Spinal cord (tissue), 10 donors: ENCODE data around the gene ZNF488. TPM values are rescaled to one million over a fixed set of nuclear protein-coding genes. Genes with fewer than 3 reads are reported as not detected.

Experiments used
- DNase-seq, 6 donors: peaks; one replicate each; pipeline versions ENCODE4 v3.0.0 to v3.0.0-alpha.2; 2013 to 2015; ENCODE audit warnings: low spot score in 6 of 6, low read depth in 4 of 6
- H3K27ac ChIP-seq: one replicate; pipeline ENCODE4 v1.5.1; 2013; ENCODE audit warnings: low read depth, low read length, control low read depth
- H3K27me3 ChIP-seq: one replicate; pipeline ENCODE4 v1.6.1; 2013; ENCODE audit warnings: low read length; ENCODE audit not compliant: control insufficient read depth, insufficient read depth
- H3K36me3 ChIP-seq: one replicate; pipeline ENCODE4 v1.6.1; 2013; ENCODE audit warnings: low read length; ENCODE audit not compliant: control insufficient read depth, insufficient read depth
- H3K4me1 ChIP-seq: one replicate; pipeline ENCODE4 v1.6.1; 2013; ENCODE audit warnings: low read length; ENCODE audit not compliant: control insufficient read depth, insufficient read depth
- H3K4me3 ChIP-seq: one replicate; pipeline ENCODE4 v1.5.1; 2013; ENCODE audit warnings: low read depth, low read length, control low read depth
- H3K9me3 ChIP-seq: one replicate; pipeline ENCODE4 v1.6.1; 2013; ENCODE audit warnings: low read length; ENCODE audit not compliant: control insufficient read depth, insufficient read depth
- WGBS: methylation state at CpG from one replicate; pipeline ENCODE4 v1.1.5; 2013; ENCODE audit warnings: missing lambda C conversion rate; ENCODE audit not compliant: insufficient coverage; 5-methylcytosine and 5-hydroxymethylcytosine counted together
- polyA plus RNA-seq, 2 donors: library from polyadenylated mRNA; unstranded; fragments of 120-200 nt; gene quantifications; one replicate each; pipeline ENCODE4 v1.2.1, GENCODE V29; 2013; ENCODE audit not compliant: insufficient read length in 2 of 2
- total RNA-seq, 2 donors: library from RNA; depleted of rRNA in 1 of 2; stranded (reverse); fragments of 120-200 nt in 1 of 2; fragments of >200 nt in 1 of 2; gene quantifications; one replicate each; pipeline versions ENCODE4 v1.2.3 to v1.2.4, GENCODE V29; 2013 to 2014
- donor health status: healthy.

Gene ZNF488
- total and polyA plus RNA-seq, 4 donors: 4.5 to 39.6 (median 20.3) TPM

- Histone ChIP-seq H3K4me3 (no peak overlapping the region), H3K9me3 (no peaks in the 10 kb centered on the region), H3K36me3 (peaks cover 5% of the 10 kb centered on the region), H3K27me3 (no peaks in the 10 kb centered on the region), H3K27ac (no peak overlapping the region), H3K4me1 (peaks cover 13% of the 10 kb centered on the region)
- 77% methylated on average over 8 of the region's 9 CpGs for WGBS
- DNase-seq: no peak
Observed at GRCh38 chr10:47318706-47319105, 65.4 kb downstream of the ZNF488 start.

GRCh38 chr10:47317251-47317650 is 66.8 kb downstream of the ZNF488 start:
- Histone ChIP-seq H3K4me3 (no peak overlapping the region), H3K36me3 (peaks cover 8% of the 10 kb centered on the region), H3K27ac (no peak overlapping the region), H3K9me3 (no peaks in the 10 kb centered on the region), H3K4me1 (peaks cover 7% of the 10 kb centered on the region), H3K27me3 (no peaks in the 10 kb centered on the region)
- 72% methylated on average over 4 of the region's 4 CpGs for WGBS
- no peak for DNase-seq

- Histone ChIP-seq H3K27me3 (no peaks in the 10 kb centered on the region), H3K36me3 (peaks cover 8% of the 10 kb centered on the region), H3K4me3 (no peak overlapping the region), H3K9me3 (no peaks in the 10 kb centered on the region), H3K4me1 (peaks cover 13% of the 10 kb centered on the region), H3K27ac (no peak overlapping the region)
- no peak for DNase-seq
- WGBS: 81% methylated on average over 5 of the region's 5 CpGs
Observed at GRCh38 chr10:47316131-47316530, 68.0 kb downstream of the ZNF488 start.

Other genes with a start within 250 kb of the ZNF488 start
- gene GDF10, start 84.1 kb downstream of the ZNF488 start, total RNA-seq: 1 to 10 TPM; 6.4 to 6.6 TPM
- gene GDF10, start 84.1 kb downstream of the ZNF488 start, polyA plus RNA-seq: 10 to 100 TPM in 1 of 2 donors, 1 to 10 TPM in 1; 7.4 to 11.2 TPM
- gene GDF2, start 61.8 kb downstream of the ZNF488 start, total RNA-seq: not detected
- under 1 TPM in 1 of 2 donors, not detected in 1; 0.13 TPM for gene GDF2, start 61.8 kb downstream of the ZNF488 start, polyA plus RNA-seq
- not detected for gene RBP3, start 35.9 kb downstream of the ZNF488 start, total RNA-seq
- under 1 TPM; 0.29 to 0.41 TPM for gene RBP3, start 35.9 kb downstream of the ZNF488 start, polyA plus RNA-seq
- under 1 TPM; 0.17 to 0.20 TPM for gene ANXA8, start 99.8 kb upstream of the ZNF488 start, total RNA-seq
- not detected for gene ANXA8, start 99.8 kb upstream of the ZNF488 start, polyA plus RNA-seq
- gene FAM25G, start 107.4 kb upstream of the ZNF488 start, total RNA-seq: not detected
- gene FAM25G, start 107.4 kb upstream of the ZNF488 start, polyA plus RNA-seq: not detected
- gene AGAP9, start 139.3 kb upstream of the ZNF488 start, total RNA-seq: 10 to 100 TPM in 1 of 2 donors, 1 to 10 TPM in 1; 1.7 to 13.8 TPM
- 10 to 100 TPM in 1 of 2 donors, 1 to 10 TPM in 1; 8.7 to 17.3 TPM for gene AGAP9, start 139.3 kb upstream of the ZNF488 start, polyA plus RNA-seq